ENCODE measurements around the gene FOXP1.
"Not testable (repeated sequence)": the region's sequence is repeated elsewhere in the genome, so short reads cannot be mapped to it uniquely, and the experiment has no call there.

FOXP1 gene

DNA sequence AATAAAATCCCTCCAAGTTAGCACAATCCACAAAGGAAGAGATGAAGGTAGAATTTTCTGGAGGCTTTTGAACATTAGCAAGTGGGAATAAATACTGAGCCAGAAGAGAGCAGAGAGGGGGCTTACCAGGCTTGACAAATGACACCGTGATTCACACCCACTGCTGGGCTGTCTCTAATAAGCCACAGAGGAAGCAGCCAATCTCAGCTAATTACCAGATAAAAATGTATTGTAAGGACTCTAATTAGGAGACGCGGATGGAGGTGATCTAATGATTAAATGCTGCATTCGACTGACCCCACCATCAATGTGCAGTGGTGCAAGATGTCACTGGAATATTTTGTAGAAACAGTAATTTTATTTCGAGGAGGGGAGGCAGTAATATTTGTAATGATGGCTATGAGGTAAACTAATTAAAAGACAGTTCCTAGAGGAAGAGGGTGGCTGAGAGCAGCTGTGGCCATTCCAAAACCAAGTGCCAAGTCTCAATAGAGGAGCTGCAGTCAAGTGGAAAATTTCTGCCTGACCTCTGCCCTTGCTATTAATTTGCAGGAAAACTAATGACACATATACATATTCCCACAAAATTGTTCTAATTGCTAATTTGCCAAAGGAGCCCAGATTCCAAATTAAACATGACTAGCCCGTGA lies 602.2 kb downstream of the FOXP1 start:
- Histone ChIP-seq H2AFZ (ENCODE audit: low read length, unreplicated experiment) (no peak overlapping the region), H3K79me2 (ENCODE audit: control insufficient read depth, insufficient read depth, low read length, unreplicated experiment) (peaks cover 27% of the 10 kb centered on the region), H3K4me3 (ENCODE audit: low read depth, low read length) (no peak overlapping the region), H3K27me3 (ENCODE audit: insufficient read depth, low read length) (no peaks in the 10 kb centered on the region), H3K27ac (ENCODE audit: low read depth, low read length) (peak overlapping the region; percentile 99), H3K36me3 (ENCODE audit: insufficient read depth, low read length) (peaks cover 33% of the 10 kb centered on the region), H3K4me1 (ENCODE audit: control insufficient read depth, insufficient read depth, low read length, unreplicated experiment) (peaks cover 40% of the 10 kb centered on the region)

DNA sequence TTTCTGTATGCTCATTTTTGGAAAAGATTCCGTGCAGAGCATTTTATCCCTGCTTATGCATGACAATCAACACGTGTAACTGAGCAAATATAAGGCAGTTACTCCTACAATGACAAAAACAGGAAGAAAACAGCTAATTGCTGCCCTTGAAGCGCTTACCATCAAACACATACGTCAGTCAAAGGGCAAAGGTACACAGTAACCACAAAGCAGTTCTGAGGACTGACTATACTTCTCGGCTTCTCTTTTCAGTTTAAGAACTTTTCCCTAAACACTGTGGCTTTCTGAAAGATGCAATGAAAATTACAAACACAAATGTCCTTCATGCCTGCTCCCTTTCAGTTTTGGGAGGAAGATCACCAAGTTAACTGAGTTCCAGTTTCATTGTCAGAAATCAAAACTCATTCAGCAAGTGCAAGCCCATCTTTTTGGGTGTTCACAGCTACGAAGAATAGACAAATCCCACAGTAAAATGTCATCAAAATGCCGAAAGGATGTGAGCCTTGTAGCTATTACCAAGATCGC lies 602.8 kb downstream of the FOXP1 start:
- Histone ChIP-seq H3K27ac (ENCODE audit: low read depth, low read length) (no peak overlapping the region), H3K4me1 (ENCODE audit: control insufficient read depth, insufficient read depth, low read length, unreplicated experiment) (peaks cover 40% of the 10 kb centered on the region), H3K36me3 (ENCODE audit: insufficient read depth, low read length) (peaks cover 30% of the 10 kb centered on the region), H3K79me2 (ENCODE audit: control insufficient read depth, insufficient read depth, low read length, unreplicated experiment) (peaks cover 23% of the 10 kb centered on the region), H2AFZ (ENCODE audit: low read length, unreplicated experiment) (no peak overlapping the region), H3K4me3 (ENCODE audit: low read depth, low read length) (no peak overlapping the region), H3K27me3 (ENCODE audit: insufficient read depth, low read length) (no peaks in the 10 kb centered on the region)

DNA sequence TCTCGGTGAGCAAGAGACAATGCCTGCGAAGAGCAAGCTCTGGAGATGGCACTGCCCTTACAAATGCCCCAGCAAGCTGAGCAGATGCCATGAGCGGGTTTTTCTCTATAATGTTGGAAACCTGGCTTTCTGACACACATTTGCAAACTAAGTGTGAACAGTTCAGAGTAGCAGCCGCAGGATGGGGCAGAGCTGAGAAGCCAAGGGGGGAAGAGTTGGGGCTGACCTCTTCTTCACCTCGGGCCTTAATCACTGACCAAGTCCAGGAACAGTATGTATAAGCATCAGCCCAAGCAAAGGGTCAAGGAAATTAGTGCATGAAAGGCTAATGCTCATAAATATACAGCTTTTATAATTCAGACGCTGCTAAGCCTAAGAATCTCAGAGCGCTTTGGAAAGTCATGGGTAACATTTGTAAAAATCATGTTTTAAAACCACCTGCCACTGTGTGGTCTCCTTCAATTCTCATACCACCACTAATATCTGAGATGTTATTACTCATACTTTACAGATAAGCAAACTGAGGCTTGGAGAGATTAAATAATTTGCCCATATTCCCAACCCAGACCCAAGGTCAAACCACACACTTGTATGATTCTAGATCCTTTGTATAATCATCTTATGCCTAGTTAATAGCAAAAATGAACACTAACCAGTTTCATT lies 603.4 kb downstream of the FOXP1 start:
- H3K4me1 ChIP-seq (ENCODE audit: control insufficient read depth, insufficient read depth, low read length, unreplicated experiment), result peaks cover 40% of the 10 kb centered on the region
- peaks cover 28% of the 10 kb centered on the region for H3K36me3 ChIP-seq (ENCODE audit: insufficient read depth, low read length)
- no peak overlapping the region for H3K4me3 ChIP-seq (ENCODE audit: low read depth, low read length)
- H3K79me2 ChIP-seq (ENCODE audit: control insufficient read depth, insufficient read depth, low read length, unreplicated experiment), result peaks cover 23% of the 10 kb centered on the region
- H3K27me3 ChIP-seq (ENCODE audit: insufficient read depth, low read length), result no peaks in the 10 kb centered on the region
- H3K27ac ChIP-seq (ENCODE audit: low read depth, low read length), result no peak overlapping the region
- no peak overlapping the region for H2AFZ ChIP-seq (ENCODE audit: low read length, unreplicated experiment)

DNA sequence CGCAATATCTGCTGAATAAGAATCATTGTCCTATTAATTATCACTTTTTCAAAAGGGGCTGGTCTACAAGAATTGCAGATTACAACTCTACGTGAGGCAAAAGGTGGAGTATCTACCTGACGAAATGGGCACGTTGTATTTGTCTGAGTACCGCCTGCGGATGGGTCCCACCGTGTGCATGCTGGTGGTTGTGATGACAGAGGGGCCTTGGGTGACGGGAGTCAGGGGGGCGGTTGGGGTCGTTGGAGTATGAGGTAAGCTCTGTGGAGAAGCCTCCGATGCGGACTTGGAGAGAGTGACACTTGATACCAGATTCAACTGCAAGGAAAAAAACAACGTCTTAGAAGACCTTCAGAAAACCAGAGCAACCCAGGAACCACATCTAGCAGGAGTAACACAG lies 605.8 kb downstream of the FOXP1 start:
- H3K27me3 ChIP-seq (ENCODE audit: insufficient read depth, low read length), result no peaks in the 10 kb centered on the region
- peaks cover 22% of the 10 kb centered on the region for H3K36me3 ChIP-seq (ENCODE audit: insufficient read depth, low read length)
- no peak overlapping the region for H3K27ac ChIP-seq (ENCODE audit: low read depth, low read length)
- H3K4me3 ChIP-seq (ENCODE audit: low read depth, low read length), result no peak overlapping the region
- peaks cover 17% of the 10 kb centered on the region for H3K79me2 ChIP-seq (ENCODE audit: control insufficient read depth, insufficient read depth, low read length, unreplicated experiment)
- no peak overlapping the region for H2AFZ ChIP-seq (ENCODE audit: low read length, unreplicated experiment)
- peaks cover 33% of the 10 kb centered on the region for H3K4me1 ChIP-seq (ENCODE audit: control insufficient read depth, insufficient read depth, low read length, unreplicated experiment)

DNA sequence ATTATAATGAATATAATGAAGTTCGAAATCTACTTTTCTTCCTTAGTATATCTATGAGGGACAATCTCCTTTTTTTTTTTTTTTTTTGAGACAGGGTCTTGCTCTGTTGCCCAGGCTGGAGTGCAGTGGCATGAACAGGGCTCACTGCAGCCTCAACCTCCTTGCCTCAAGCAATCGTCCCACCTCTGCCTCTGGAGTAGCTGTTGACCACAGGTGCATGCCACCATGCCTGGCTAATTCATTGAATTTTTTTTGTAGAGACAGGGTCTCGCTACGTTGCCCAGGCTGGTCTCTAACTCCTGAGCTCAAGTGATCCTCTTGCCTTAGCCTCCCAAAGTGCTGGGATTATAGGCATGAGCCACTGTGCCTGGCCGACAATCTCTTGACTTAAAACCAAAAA lies 607.5 kb downstream of the FOXP1 start:
- not testable (repeated sequence) for H2AFZ ChIP-seq (ENCODE audit: low read length, unreplicated experiment); H3K27ac ChIP-seq (ENCODE audit: low read depth, low read length); H3K4me3 ChIP-seq (ENCODE audit: low read depth, low read length); H3K27me3 ChIP-seq (ENCODE audit: insufficient read depth, low read length)
- peaks cover 25% of the 10 kb centered on the region for H3K36me3 ChIP-seq (ENCODE audit: insufficient read depth, low read length)
- peaks cover 17% of the 10 kb centered on the region for H3K79me2 ChIP-seq (ENCODE audit: control insufficient read depth, insufficient read depth, low read length, unreplicated experiment)
- H3K4me1 ChIP-seq (ENCODE audit: control insufficient read depth, insufficient read depth, low read length, unreplicated experiment), result peaks cover 17% of the 10 kb centered on the region

DNA sequence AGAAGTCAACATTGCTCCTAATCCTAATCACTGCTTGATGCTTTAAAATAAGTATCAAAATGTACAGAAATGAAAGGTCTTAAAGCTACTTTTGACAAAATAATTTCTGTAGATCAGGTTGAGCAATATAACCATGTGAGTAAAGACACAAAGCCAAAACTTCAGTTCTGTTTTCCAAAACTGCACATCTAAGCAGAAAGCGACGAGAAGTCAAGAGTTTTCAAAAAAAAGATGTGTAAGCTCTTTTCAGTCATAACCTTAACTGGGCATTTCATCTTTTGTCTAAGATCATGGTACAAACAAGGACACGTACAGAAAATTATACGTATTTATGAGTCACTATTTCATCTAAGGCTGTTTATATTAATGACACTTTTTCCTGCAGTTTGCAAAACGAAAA lies 608.8 kb downstream of the FOXP1 start:
- Histone ChIP-seq H3K36me3 (ENCODE audit: insufficient read depth, low read length) (peaks cover 27% of the 10 kb centered on the region), H3K4me1 (ENCODE audit: control insufficient read depth, insufficient read depth, low read length, unreplicated experiment) (peaks cover 11% of the 10 kb centered on the region), H3K27me3 (ENCODE audit: insufficient read depth, low read length) (no peaks in the 10 kb centered on the region), H3K27ac (ENCODE audit: low read depth, low read length) (no peak overlapping the region), H3K79me2 (ENCODE audit: control insufficient read depth, insufficient read depth, low read length, unreplicated experiment) (peaks cover 6% of the 10 kb centered on the region), H2AFZ (ENCODE audit: low read length, unreplicated experiment) (no peak overlapping the region), H3K4me3 (ENCODE audit: low read depth, low read length) (no peak overlapping the region)

DNA sequence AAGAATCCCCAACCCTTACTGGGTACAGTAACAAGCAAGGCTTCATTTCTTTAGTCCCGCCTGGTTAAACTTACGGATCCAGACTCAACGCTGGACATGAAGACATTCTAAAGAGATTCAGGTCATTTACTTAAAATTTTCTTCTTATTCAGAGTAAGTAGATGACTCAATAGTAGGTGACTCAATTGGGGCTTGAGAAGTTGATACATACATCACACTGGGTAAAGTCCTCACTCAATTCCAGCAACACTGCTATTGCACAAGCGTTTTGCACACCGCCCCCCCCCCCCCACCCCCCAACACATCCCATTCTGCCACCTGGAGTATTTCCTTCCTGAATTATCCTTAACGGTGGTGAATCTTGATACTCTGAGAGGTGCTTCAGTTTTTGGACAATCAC lies 610.0 kb downstream of the FOXP1 start:
- H3K4me1 ChIP-seq (ENCODE audit: control insufficient read depth, insufficient read depth, low read length, unreplicated experiment), result peaks cover 11% of the 10 kb centered on the region
- peaks cover 5% of the 10 kb centered on the region for H3K79me2 ChIP-seq (ENCODE audit: control insufficient read depth, insufficient read depth, low read length, unreplicated experiment)
- H3K4me3 ChIP-seq (ENCODE audit: low read depth, low read length), result no peak overlapping the region
- H3K36me3 ChIP-seq (ENCODE audit: insufficient read depth, low read length), result peaks cover 38% of the 10 kb centered on the region
- peak overlapping the region; percentile 34; the same call in 1 of the 2 replicates for H3K27ac ChIP-seq (ENCODE audit: low read depth, low read length)
- H3K27me3 ChIP-seq (ENCODE audit: insufficient read depth, low read length), result no peaks in the 10 kb centered on the region
- H2AFZ ChIP-seq (ENCODE audit: low read length, unreplicated experiment), result no peak overlapping the region

DNA sequence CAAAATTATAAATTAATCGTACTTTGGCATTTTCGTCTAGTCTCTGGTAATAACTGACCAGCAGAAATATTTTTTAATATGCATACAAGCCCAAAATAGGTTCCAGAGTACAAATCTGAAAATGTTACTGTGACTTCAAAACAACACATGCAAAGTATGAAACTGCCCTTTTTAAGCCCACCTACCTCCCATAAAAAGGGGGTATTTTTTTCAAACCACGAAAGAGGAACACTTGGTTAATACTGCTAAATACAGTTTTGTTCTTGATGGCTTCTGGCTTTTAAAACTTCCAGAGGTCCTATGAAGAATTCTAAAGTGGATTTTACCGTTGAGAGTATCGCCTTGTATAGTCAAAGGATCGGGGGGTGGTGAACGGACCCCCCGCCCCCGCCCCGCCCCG lies 610.7 kb downstream of the FOXP1 start:
- Histone ChIP-seq H3K36me3 (ENCODE audit: insufficient read depth, low read length) (peaks cover 42% of the 10 kb centered on the region), H2AFZ (ENCODE audit: low read length, unreplicated experiment) (no peak overlapping the region), H3K27ac (ENCODE audit: low read depth, low read length) (no peak overlapping the region), H3K27me3 (ENCODE audit: insufficient read depth, low read length) (no peaks in the 10 kb centered on the region), H3K79me2 (ENCODE audit: control insufficient read depth, insufficient read depth, low read length, unreplicated experiment) (peaks cover 5% of the 10 kb centered on the region), H3K4me1 (ENCODE audit: control insufficient read depth, insufficient read depth, low read length, unreplicated experiment) (peaks cover 11% of the 10 kb centered on the region), H3K4me3 (ENCODE audit: low read depth, low read length) (no peak overlapping the region)

DNA sequence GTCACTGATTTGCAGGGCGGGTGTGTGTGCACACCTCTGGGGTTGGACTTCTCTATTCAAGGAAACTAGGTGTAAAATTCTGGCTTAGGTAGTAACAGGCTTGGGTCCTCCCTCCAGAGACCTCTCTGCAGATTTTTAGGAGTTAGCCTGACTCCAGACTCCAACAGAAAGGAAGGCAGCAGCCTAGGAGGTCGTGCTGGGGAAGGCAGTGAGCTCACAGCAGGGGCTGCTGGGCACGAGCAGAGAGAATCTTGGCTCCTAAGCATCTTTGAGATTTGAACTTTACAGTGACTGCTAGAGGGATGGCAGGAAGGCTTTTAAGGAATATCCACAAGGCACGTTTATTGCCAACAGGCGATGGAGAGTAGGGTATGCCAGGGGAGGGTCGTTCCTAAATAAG lies 612.6 kb downstream of the FOXP1 start:
- no peaks in the 10 kb centered on the region for H3K27me3 ChIP-seq (ENCODE audit: insufficient read depth, low read length)
- peaks cover 11% of the 10 kb centered on the region for H3K4me1 ChIP-seq (ENCODE audit: control insufficient read depth, insufficient read depth, low read length, unreplicated experiment)
- peaks cover 26% of the 10 kb centered on the region for H3K36me3 ChIP-seq (ENCODE audit: insufficient read depth, low read length)
- H2AFZ ChIP-seq (ENCODE audit: low read length, unreplicated experiment), result no peak overlapping the region
- no peak overlapping the region for H3K27ac ChIP-seq (ENCODE audit: low read depth, low read length)
- peaks cover 5% of the 10 kb centered on the region for H3K79me2 ChIP-seq (ENCODE audit: control insufficient read depth, insufficient read depth, low read length, unreplicated experiment)
- no peak overlapping the region for H3K4me3 ChIP-seq (ENCODE audit: low read depth, low read length)

DNA sequence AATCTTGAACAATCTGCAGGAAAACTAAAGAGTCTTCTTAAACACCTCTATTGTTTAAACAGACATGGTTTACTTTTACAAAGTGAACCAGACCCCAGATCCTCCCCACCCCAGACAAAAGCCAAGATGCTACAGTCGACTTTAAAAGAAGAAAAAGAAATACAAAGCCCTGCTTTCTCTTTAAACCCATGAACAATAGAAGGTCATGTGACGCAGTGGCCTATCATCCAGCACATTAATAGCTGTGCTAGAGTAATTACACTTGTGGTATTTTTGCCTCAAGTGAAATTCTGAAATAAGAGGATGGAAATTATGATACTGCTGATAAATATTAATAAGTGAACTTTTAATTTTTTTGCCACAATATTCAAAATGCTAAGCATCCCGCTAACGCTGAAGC lies 613.4 kb downstream of the FOXP1 start:
- no peak overlapping the region for H2AFZ ChIP-seq (ENCODE audit: low read length, unreplicated experiment)
- H3K36me3 ChIP-seq (ENCODE audit: insufficient read depth, low read length), result peaks cover 34% of the 10 kb centered on the region
- peaks cover 5% of the 10 kb centered on the region for H3K79me2 ChIP-seq (ENCODE audit: control insufficient read depth, insufficient read depth, low read length, unreplicated experiment)
- H3K27ac ChIP-seq (ENCODE audit: low read depth, low read length), result no peak overlapping the region
- H3K27me3 ChIP-seq (ENCODE audit: insufficient read depth, low read length), result no peaks in the 10 kb centered on the region
- H3K4me1 ChIP-seq (ENCODE audit: control insufficient read depth, insufficient read depth, low read length, unreplicated experiment), result peaks cover 11% of the 10 kb centered on the region
- no peak overlapping the region for H3K4me3 ChIP-seq (ENCODE audit: low read depth, low read length)
